Measurements from ENCODE around the gene CBARP.
"Not testable (repeated sequence)": the region's sequence is repeated elsewhere in the genome, so short reads cannot be mapped to it uniquely, and the experiment has no call there.

CBARP gene

DNA sequence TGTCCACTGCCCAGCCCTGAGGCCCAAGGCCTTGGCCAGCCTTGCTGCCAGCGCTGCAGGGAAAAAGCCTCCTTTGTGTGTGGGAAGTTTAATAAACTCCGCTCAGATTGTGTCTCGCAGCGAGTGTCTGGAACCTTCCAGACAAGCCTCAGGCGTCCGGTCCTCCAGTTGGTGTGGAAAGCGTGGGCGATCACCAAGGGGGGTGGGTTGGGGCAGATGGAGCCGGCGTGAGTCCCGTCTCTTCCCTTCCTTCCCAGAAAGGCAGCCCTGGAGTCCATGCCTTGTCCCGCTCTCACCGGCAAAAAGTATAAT is 27.6 kb downstream of the CBARP start:
- Histone ChIP-seq H3K27me3 (ENCODE audit: control insufficient read depth, insufficient read depth, low read length) (no peaks in the 10 kb centered on the region), H3K36me3 (ENCODE audit: control insufficient read depth, insufficient read depth, low read length) (no peaks in the 10 kb centered on the region), H3K4me1 (ENCODE audit: control insufficient read depth, insufficient read depth, low read length) (peaks cover 66% of the 10 kb centered on the region), H3K9ac (ENCODE audit: low read length) (no peak overlapping the region), H3K4me3 (ENCODE audit: low read length) (no peak overlapping the region), H3K9me3 (ENCODE audit: control insufficient read depth, low read length) (no peaks in the 10 kb centered on the region)

DNA sequence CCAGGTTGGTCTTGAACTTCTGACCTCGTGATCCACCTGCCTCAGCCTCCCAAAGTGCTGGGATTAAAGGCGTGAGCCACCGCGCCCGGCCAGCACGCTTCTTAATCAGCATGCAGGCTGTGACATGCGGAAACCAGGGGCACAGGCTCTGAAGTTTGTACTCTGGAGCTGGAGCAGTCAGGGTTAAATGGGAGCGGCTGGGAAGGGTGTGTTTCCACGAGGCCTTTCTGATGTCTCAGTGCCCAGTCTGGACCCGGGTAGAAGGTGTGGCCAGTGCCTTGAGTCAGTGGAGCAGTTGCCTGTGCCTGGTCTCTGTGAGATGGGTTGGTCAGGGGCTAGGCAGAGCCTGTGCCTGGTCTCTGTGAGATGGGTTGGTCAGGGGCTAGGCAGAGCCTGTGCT is 29.0 kb downstream of the CBARP start:
- H3K27me3 ChIP-seq (ENCODE audit: control insufficient read depth, insufficient read depth, low read length); H3K36me3 ChIP-seq (ENCODE audit: control insufficient read depth, insufficient read depth, low read length); H3K9ac ChIP-seq (ENCODE audit: low read length); H3K9me3 ChIP-seq (ENCODE audit: control insufficient read depth, low read length); H3K4me3 ChIP-seq (ENCODE audit: low read length): not testable (repeated sequence)
- H3K4me1 ChIP-seq (ENCODE audit: control insufficient read depth, insufficient read depth, low read length), result peaks cover 66% of the 10 kb centered on the region

DNA sequence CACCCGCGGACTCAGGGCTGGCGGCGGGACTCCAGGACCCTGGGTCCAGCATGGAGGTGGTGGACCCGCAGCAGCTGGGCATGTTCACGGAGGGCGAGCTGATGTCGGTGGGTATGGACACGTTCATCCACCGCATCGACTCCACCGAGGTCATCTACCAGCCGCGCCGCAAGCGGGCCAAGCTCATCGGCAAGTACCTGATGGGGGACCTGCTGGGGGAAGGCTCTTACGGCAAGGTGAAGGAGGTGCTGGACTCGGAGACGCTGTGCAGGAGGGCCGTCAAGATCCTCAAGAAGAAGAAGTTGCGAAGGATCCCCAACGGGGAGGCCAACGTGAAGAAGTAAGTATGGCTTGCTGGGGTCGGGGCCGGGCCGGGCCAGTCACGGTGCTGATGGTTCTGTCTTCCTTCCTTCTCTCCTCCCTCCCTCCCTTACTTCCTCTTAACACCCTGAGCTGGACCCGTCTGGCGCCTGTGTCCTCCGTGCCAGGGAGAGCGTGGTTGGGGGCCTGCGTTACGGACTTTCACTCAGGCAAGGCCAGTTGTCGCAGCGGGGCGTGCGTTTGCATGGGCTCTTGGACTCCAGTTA is 30.8 kb downstream of the CBARP start:
- Histone ChIP-seq H3K9ac (ENCODE audit: low read length) (peak overlapping the region; percentile 74), H3K4me3 (ENCODE audit: low read length) (peak overlapping the region; percentile 46), H3K4me1 (ENCODE audit: control insufficient read depth, insufficient read depth, low read length) (peaks cover 66% of the 10 kb centered on the region), H3K9me3 (ENCODE audit: control insufficient read depth, low read length) (no peaks in the 10 kb centered on the region), H3K36me3 (ENCODE audit: control insufficient read depth, insufficient read depth, low read length) (no peaks in the 10 kb centered on the region), H3K27me3 (ENCODE audit: control insufficient read depth, insufficient read depth, low read length) (no peaks in the 10 kb centered on the region)

DNA sequence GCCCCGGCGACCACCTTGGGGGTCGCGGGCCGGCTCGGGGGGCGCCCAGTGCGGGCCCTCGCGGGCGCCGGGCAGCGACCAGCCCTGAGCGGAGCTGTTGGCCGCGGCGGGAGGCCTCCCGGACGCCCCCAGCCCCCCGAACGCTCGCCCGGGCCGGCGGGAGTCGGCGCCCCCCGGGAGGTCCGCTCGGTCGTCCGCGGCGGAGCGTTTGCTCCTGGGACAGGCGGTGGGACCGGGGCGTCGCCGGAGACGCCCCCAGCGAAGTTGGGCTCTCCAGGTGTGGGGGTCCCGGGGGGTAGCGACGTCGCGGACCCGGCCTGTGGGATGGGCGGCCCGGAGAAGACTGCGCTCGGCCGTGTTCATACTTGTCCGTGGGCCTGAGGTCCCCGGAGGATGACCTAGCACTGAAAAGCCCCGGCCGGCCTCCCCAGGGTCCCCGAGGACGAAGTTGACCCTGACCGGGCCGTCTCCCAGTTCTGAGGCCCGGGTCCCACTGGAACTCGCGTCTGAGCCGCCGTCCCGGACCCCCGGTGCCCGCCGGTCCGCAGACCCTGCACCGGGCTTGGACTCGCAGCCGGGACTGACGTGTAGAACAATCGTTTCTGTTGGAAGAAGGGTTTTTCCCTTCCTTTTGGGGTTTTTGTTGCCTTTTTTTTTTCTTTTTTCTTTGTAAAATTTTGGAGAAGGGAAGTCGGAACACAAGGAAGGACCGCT is 31.5 kb downstream of the CBARP start:
- Histone ChIP-seq H3K27me3 (ENCODE audit: control insufficient read depth, insufficient read depth, low read length) (no peaks in the 10 kb centered on the region), H3K4me1 (ENCODE audit: control insufficient read depth, insufficient read depth, low read length) (peaks cover 59% of the 10 kb centered on the region), H3K4me3 (ENCODE audit: low read length) (peak overlapping the region; percentile 40), H3K36me3 (ENCODE audit: control insufficient read depth, insufficient read depth, low read length) (no peaks in the 10 kb centered on the region), H3K9me3 (ENCODE audit: control insufficient read depth, low read length) (no peaks in the 10 kb centered on the region), H3K9ac (ENCODE audit: low read length) (peak overlapping the region; percentile 74)

DNA sequence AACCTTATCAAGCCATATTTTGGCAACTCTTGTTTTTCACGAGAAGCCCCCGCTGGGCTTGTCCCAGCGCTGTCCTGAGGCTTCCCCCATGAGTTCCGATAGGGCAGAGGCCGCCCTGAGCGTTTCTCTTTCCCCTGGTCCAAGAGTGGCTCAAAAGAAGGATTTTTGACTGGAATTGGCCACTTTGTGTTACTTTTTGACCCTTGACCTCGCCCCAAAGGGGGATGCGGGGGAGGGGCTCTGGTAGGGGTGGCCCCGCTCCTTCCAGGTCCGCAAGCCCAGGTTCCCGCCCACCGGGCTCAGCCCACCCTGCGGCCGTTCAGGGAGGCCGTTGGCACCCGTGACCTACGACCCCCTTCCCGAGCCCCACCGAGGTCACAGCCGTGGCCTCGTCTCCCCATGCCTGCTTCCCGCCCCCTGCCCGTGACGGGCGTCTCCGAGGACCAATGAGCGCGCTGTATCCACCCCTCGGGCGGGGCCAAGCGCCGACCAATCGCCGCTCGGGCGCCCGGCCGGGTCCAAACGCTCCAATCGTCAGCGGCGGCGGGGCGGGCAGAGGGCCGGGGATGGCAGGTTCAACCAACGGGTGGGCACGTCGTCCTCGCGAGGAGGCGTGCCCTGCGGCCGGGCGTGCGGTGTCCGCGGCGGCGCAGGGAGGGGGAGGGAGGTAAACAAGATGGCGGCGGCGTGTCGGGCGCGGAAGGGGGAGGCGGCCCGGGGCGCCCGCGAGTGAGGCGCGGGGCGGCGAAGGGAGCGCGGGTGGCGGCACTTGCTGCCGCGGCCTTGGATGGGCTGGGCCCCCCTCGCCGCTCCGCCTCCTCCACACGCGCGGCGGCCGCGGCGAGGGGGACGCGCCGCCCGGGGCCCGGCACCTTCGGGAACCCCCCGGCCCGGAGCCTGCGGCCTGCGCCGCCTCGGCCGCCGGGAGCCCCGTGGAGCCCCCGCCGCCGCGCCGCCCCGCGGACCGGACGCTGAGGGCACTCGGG is 32.4 kb downstream of the CBARP start, which contains the start of gene STK11:
Gene STK11 (plus strand): TSS at position 665 of the 986 bp plus-strand sequence. CDS start 1,136 bp downstream, outside the sequence.
- H3K4me3 ChIP-seq (ENCODE audit: low read length), result peak within 1 kb of the TSS; percentile 62
- peak within 1 kb of the TSS; percentile 74 for H3K9ac ChIP-seq (ENCODE audit: low read length)

DNA sequence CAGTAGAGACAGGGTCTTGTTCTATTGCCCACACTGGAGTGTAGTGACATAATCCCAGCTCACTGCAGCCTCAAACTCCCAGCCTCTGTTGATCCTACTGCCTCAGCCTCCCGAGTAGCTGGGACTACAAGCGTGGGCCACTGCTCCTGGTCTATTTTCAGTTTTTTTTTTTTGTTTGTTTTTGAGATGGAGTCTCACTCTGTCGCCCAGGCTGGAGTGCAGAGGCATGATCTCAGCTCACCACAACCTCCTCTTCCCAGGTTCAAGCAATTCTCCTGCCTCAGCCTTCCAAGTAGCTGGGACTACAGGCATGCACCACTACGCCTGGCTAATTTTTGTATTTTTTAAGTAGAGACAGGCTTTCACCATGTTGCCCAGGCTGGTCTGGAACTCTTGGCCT is 37.2 kb downstream of the CBARP start:
- H3K9me3 ChIP-seq (ENCODE audit: control insufficient read depth, low read length); H3K9ac ChIP-seq (ENCODE audit: low read length); H3K27me3 ChIP-seq (ENCODE audit: control insufficient read depth, insufficient read depth, low read length); H3K4me3 ChIP-seq (ENCODE audit: low read length); H3K36me3 ChIP-seq (ENCODE audit: control insufficient read depth, insufficient read depth, low read length): not testable (repeated sequence)
- peaks cover 20% of the 10 kb centered on the region for H3K4me1 ChIP-seq (ENCODE audit: control insufficient read depth, insufficient read depth, low read length)

More for the DNA sequence above, 32.4 kb downstream of the CBARP start, which contains the start of gene STK11:
- H3K4me1 ChIP-seq (ENCODE audit: control insufficient read depth, insufficient read depth, low read length), result peaks cover 56% of the 10 kb centered on the region
- H3K9me3 ChIP-seq (ENCODE audit: control insufficient read depth, low read length), result no peaks in the 10 kb centered on the region
- no peaks in the 10 kb centered on the region for H3K36me3 ChIP-seq (ENCODE audit: control insufficient read depth, insufficient read depth, low read length)
- H3K27me3 ChIP-seq (ENCODE audit: control insufficient read depth, insufficient read depth, low read length), result no peaks in the 10 kb centered on the region

DNA sequence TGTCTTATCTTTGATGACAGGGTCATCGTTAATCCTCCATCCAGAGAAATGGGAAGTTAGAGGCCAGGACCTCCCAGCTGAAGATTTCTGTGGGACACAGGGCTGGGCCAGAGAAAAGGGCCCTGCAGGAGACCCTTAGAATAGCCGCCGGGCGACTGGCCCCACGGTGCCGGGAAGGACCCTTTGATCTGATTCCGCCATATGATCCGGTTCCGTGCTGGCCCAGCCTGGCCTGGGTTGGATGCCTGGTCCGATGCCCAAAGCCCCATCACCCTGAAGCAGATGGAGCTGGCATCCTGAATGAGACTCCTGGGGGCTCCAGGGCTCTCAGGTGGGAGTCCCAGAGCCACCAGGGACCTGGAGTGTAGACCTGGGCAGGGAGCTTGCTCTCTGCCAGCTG is 38.3 kb downstream of the CBARP start:
- H3K4me1 ChIP-seq (ENCODE audit: control insufficient read depth, insufficient read depth, low read length), result peaks cover 13% of the 10 kb centered on the region
- no peak overlapping the region for H3K4me3 ChIP-seq (ENCODE audit: low read length)
- no peaks in the 10 kb centered on the region for H3K36me3 ChIP-seq (ENCODE audit: control insufficient read depth, insufficient read depth, low read length)
- no peaks in the 10 kb centered on the region for H3K9me3 ChIP-seq (ENCODE audit: control insufficient read depth, low read length)
- no peak overlapping the region for H3K9ac ChIP-seq (ENCODE audit: low read length)
- H3K27me3 ChIP-seq (ENCODE audit: control insufficient read depth, insufficient read depth, low read length), result no peaks in the 10 kb centered on the region

DNA sequence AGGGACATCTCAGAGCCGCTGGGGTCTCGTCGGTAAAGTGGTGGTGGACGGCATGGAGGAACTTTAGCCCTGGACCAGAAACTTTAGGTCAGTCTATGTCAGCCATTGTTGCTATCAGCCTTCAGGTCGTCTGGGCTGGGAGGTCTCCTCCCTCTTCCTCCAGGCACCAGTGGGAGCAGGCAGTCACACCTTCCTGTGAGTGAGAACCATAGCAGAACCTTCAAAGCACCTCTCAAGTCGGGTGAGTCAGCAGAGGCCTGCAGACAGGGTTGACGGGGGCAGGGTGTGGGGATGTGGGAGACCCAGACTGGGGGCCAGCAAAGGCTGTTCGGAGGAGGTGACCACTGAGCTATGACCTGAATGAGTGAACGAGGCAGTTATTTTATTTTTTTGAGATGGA is 48.4 kb downstream of the CBARP start:
- no peaks in the 10 kb centered on the region for H3K9me3 ChIP-seq (ENCODE audit: control insufficient read depth, low read length)
- no peaks in the 10 kb centered on the region for H3K36me3 ChIP-seq (ENCODE audit: control insufficient read depth, insufficient read depth, low read length)
- H3K4me1 ChIP-seq (ENCODE audit: control insufficient read depth, insufficient read depth, low read length), result peaks cover 8% of the 10 kb centered on the region
- H3K4me3 ChIP-seq (ENCODE audit: low read length), result no peak overlapping the region
- no peak overlapping the region for H3K9ac ChIP-seq (ENCODE audit: low read length)
- H3K27me3 ChIP-seq (ENCODE audit: control insufficient read depth, insufficient read depth, low read length), result no peaks in the 10 kb centered on the region

DNA sequence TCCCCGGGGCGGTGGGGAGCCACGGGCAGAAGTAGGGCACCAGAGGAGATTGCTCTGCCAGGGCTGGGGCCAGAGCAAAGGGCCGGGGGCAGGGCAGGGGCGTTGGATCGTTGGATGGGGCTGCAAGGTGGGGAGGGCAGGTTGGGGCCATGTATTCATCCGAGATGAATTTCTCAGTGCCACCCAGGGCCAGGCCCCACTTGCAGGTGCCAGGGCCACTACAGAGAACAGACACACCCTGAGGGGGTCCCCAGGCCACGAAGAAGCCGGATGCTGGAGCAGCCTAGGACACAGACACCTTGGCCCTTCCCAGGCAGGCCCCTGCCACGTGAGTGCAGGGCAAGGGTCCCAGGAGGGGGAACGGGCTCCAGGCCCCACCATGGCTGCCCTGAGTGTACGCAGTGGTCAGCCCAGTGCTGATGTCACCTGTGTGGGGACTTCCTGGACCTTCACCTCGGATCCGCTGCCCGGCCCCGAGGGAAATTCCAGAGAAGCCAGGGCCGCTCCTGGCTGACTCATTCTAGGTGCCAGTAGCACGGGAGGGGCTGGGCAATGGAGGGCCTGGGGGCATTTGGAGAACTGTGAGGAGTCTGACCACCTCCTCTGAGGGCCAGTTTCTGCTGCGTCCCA is 54.1 kb downstream of the CBARP start:
- Histone ChIP-seq H3K4me1 (ENCODE audit: control insufficient read depth, insufficient read depth, low read length) (peaks cover 42% of the 10 kb centered on the region), H3K9me3 (ENCODE audit: control insufficient read depth, low read length) (no peaks in the 10 kb centered on the region), H3K36me3 (ENCODE audit: control insufficient read depth, insufficient read depth, low read length) (no peaks in the 10 kb centered on the region), H3K27me3 (ENCODE audit: control insufficient read depth, insufficient read depth, low read length) (no peaks in the 10 kb centered on the region), H3K9ac (ENCODE audit: low read length) (peak overlapping the region; percentile 64), H3K4me3 (ENCODE audit: low read length) (no peak overlapping the region)

DNA sequence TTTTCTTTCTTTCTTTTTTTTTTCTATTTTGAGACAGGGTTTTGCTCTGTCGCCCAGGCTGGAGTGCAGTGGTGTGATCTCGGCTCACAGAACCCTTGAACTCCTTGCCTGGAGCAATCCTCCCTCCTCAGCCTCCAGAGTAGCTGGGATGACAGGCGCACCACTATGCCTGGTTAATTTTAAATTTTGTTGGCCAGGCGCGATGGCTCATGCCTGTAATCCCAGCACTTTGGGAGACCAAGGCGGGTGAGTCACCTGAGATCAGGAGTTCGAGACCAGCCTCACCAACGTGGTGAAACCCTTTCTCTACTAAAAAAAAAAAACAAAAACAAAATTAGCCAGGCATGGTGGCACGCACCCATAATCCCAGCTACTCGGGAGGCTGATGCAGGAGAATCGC is 55.1 kb downstream of the CBARP start:
- no peaks in the 10 kb centered on the region for H3K36me3 ChIP-seq (ENCODE audit: control insufficient read depth, insufficient read depth, low read length)
- peaks cover 44% of the 10 kb centered on the region for H3K4me1 ChIP-seq (ENCODE audit: control insufficient read depth, insufficient read depth, low read length)

DNA sequence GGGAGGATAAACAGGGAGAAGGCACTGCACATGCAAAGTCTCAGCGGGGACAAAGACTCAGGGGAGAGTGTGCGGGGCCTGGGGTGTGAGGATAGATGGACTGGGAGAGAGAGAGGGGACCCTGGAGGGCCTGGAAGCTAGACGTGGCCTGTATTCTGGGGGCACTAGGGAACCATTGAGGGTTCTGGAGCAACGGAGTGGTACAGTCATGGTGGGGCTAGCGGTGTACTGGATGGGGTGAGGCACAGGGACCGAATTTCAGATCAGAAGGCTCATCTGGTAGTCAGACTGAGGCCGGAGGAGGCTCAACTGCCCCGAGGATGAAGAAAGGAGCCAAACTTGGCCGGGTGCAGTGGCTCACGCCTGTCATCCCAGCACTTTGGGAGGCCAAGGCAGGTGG is 55.7 kb downstream of the CBARP start:
- H3K9ac ChIP-seq (ENCODE audit: low read length), result no peak overlapping the region
- H3K4me1 ChIP-seq (ENCODE audit: control insufficient read depth, insufficient read depth, low read length), result peaks cover 47% of the 10 kb centered on the region
- H3K27me3 ChIP-seq (ENCODE audit: control insufficient read depth, insufficient read depth, low read length), result no peaks in the 10 kb centered on the region
- no peak overlapping the region for H3K4me3 ChIP-seq (ENCODE audit: low read length)
- no peaks in the 10 kb centered on the region for H3K36me3 ChIP-seq (ENCODE audit: control insufficient read depth, insufficient read depth, low read length)
- no peaks in the 10 kb centered on the region for H3K9me3 ChIP-seq (ENCODE audit: control insufficient read depth, low read length)

More for the DNA sequence above, 55.1 kb downstream of the CBARP start:
- no peaks in the 10 kb centered on the region for H3K27me3 ChIP-seq (ENCODE audit: control insufficient read depth, insufficient read depth, low read length)
- H3K4me3 ChIP-seq (ENCODE audit: low read length), result no peak overlapping the region
- no peaks in the 10 kb centered on the region for H3K9me3 ChIP-seq (ENCODE audit: control insufficient read depth, low read length)
- H3K9ac ChIP-seq (ENCODE audit: low read length), result no peak overlapping the region

Data from mucosa of stomach (tissue), 1 donor.